ENCODE data around the gene FTSJ1.

FTSJ1 gene

DNA sequence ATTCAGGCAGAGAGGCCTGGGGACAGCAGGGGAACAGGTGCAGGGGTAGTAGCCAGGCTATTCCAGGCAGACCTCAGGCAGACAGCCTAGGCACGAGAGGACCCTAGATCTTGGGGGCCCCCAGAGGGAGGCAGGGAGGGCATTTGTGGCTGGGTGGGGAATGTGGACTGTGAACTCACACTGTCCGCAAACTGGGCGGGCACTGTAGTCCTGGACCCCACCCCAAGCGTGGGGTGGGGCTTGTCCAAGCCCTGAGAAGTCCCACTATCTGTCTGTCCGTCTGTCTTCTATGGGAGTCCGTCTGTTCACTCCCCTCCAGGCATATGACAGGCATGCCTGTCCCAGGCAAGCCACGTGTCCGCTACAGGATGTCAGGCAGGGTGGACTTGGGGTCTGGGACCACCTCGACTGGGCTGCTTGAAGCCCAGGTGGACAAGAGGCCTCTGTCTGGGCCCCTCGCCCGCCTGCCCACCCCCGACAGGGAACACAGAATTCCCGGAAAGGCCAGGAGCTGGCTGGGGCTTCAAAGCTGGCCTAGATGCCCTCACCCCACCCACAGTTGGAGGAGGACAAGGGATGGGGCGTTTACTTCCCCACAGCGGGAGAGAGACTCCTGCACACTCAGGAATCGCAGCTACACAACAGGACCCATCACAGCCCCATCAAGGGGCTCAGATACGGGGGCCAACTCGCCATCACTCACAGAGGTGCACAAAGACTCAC is 5.7 kb upstream of the FTSJ1 start, which contains the start of gene SLC38A5:
SLC38A5 (minus strand) TSS at position 151 of the 723 bp plus-strand sequence. CDS start 2,336 bp downstream, outside the sequence.
- DNase-seq (ENCODE audit: low read depth in 2 of 2): no peak

DNA sequence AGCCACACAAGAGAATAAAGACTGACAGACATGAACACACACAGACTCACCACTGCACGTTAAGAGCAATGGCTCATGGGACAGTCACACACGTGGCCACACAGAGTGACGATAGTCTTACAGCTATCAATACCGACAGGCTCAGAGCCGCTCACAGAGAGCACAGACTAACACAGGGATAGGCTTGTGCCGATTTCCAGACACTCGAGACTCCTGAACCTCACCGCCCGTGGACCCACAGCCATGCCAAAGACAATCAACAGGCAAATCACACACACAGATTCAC is 5.2 kb upstream of the FTSJ1 start:
- DNase-seq (ENCODE audit: low read depth in 2 of 2): no peak

DNA sequence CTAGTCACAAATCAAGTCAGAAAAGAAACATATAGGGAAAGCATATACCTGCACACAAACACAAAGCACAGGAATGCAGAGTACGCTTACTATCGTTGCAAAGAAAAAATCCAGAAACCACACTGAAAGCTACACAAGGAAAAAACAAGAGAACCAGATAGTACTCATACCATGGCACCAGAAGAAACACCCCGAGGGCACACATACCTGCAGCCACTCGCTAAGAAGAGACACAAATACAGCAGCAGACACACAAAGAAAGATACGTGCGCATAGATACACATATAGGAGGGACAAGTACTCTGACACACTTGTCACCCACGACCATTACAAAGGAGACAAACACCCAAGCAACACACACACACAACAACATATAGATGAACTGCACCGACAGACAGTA is 4.5 kb upstream of the FTSJ1 start:
- no peak for DNase-seq (ENCODE audit: low read depth in 2 of 2)

DNA sequence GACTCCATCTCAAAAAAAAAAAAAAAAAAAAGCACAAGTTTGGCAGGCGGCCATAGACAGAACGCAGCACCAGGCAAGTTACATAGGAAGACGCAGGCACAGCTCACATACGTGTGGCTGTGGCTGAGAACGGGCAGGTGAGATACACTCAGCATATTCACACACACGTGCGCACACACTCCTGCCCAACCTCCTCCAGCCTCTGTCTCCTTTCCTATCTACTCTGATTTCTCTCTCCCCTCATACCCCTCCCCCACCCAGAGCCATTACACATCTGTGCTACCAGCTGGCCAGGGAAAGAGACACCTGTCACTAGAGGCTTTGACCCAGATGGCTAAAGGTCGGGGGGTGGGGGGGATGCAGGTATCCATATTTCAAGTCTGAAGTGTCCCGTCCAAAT is 3.8 kb upstream of the FTSJ1 start:
- no peak for DNase-seq (ENCODE audit: low read depth in 2 of 2)

DNA sequence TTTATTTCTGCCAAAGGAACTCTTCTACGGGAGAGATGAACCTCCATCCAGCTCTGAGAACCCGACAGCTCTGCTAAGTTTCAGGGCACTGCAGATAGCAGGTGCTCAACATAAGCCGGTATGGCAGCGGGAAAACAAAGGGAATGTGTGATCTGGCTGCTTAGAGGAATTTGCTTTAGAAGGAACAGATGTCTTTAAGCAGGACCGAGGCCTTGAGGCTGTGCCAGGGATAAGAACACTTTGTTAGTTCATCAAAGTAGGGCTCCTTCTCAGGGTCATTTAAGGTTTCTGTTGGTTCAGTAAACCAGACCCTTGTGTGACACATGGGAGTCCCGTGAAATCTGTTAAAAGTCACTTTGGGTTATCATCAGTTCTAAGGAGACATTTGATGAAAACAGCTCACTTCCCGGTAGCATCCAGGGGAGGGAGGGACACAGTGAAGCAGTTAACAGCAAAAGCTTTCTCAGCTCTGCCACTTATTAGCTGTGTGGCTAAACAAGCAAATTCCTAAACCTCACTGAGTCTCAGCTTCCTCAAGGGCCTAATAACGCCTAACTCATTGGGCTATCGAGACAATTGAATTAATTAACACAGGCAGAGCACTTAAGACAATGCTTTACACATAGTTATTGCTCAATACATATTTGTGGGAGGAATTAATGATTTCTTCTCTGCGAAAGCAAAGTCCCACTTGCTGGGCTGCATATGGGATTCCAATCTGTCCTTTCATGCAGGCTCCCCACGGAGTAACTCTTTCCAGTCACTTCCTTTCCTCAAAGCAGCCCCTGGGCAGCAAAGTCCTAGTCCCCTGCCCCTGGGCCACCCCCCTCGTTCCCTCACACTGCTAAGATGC is 2.9 kb upstream of the FTSJ1 start:
- no peak for DNase-seq (ENCODE audit: low read depth in 2 of 2)

DNA sequence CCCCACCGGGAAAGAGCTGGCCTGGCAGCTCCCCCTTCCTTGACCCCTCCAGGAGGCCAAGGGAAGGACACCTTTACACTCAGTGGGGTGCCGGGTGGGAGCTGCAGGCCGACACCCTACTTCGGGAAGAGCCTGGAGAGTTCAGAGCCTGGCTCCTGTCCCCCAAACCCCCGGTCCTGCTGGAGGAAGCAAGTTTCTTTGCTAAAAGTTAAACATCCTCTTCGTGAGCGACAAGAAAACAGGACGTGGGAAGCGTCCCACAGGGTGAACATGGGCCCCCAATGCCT is 2.4 kb upstream of the FTSJ1 start:
- DNase-seq (ENCODE audit: low read depth in 2 of 2): no peak

DNA sequence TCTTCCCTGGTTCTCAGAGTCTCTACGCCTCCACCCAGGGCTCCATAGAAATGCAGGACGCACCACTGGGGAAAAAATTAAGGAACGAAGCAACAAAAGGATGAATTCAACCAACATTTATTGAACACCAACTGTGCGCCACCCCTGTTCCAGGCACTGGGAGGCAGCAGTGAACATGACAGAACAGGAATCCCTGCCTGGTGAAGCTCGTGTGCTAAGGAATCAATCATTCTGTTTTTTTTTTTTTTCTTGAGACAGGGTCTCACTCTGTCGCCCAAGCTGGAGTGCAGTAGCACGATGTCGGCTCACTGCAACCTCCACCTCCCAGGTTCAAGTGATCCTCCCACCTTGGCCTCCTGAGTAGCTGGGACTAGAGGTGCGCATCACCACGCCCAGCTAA is 1.9 kb upstream of the FTSJ1 start:
- DNase-seq (ENCODE audit: low read depth in 2 of 2): no peak

DNA sequence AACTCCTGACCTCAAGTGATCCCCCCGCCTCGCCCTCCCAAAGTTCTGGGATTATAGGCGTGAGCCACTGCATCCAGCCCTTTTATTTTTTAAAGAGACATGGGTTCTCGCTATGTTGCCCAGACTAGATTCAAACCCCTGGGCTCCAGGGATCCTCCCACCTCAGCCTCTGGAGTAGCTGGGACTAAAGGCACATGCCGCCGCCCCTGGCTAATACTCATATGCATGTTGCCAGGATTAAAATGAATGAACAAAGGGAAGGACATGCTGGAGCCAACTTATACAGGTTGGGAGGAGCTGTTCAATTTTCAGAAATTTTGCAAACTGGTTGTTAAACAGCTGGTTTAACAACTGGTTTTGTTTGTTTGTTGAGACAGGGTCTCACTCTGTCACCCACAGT is 1.4 kb upstream of the FTSJ1 start:
- DNase-seq (ENCODE audit: low read depth in 2 of 2): no peak

DNA sequence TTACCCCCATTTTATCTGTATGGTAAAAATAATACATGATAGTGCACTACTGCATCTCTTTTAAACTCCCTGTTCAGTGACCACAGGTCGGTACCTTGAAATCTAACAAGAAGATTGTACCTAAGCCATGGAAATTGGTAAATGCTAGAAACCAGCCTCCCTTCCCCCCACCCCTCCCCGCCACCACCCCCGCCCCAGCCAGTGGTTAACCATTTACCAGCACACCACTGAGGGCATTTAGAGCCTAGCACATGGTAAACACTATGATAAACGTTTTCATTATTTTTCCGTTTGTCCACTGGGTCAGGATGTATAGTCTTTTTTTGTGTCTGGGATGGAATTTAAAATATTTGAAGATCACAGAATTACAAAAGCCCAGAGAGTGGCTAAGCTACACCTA is 703 bp upstream of the FTSJ1 start:
- DNase-seq (ENCODE audit: low read depth in 2 of 2): no peak

DNA sequence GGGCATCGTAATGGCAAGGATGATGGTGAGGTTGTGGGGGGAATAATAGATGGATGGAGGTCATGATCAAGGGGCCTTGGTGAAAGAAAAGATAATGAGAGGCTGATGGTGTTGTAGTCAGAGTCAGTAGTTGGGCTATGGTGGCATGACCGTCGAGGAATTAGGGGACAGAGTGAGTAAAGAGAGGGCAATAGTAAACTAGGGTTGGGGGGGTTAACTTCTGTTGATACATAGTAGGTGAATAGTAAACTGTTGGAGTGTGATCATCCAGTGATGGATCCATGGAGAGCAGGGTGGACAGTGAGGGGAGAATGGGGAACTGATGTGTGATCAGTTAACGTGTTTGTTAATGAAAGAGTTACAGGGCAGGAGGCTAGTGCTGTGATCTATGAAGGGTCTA is 920 bp downstream of the FTSJ1 start:
- DNase-seq (ENCODE audit: low read depth in 2 of 2): no peak

DNA sequence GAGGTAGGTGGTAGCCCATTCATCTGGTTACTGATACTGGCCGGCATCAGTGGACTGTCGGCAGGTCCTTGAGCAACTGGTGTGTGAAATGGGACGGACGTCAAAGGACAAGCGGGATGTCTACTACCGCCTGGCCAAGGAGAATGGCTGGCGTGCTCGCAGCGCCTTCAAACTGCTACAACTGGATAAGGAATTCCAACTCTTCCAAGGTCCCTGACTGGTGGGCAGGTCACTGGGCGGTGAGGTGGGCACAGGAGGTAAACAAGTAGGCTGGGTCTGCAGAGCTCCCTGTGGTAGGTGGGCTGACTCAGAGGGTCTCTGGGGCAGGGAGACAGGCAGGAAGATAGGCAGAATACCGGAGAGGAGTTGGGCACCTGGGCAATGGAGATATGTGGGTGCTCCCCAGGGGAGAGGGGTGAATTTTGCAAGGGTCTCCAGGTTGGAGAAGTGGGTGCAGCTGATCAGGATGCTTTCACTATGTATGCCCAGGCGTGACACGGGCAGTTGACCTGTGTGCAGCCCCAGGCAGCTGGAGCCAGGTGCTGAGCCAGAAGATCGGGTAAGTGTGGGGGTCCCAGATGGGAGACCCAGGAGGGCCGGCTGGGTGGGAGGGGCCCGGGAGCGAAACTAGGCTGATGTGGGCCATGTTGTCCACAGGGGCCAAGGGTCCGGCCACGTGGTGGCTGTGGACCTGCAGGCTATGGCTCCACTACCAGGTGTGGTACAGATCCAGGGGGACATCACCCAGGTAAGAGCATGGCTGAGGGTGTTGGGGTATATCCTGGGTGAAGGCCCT is 2.2 kb downstream of the FTSJ1 start:
- no peak for DNase-seq (ENCODE audit: low read depth in 2 of 2)

DNA sequence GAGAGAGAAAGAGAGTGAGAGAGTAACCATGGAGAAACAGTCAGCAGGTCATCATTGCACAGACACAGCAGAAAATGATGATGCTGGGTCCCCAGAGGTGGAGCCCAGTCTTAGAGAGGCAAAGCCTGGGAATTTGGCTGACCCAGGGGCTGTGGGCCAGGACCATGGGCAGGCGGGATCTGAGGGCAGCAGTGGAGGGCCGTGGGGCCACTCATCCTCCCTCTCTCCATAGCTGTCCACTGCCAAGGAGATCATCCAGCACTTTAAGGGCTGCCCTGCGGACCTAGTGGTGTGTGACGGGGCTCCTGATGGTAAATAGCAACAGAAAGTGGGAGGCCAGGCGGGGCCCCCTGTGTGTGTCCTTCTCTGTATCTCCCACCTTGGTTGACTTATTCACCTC is 2.8 kb downstream of the FTSJ1 start:
- no peak for DNase-seq (ENCODE audit: low read depth in 2 of 2)

DNA sequence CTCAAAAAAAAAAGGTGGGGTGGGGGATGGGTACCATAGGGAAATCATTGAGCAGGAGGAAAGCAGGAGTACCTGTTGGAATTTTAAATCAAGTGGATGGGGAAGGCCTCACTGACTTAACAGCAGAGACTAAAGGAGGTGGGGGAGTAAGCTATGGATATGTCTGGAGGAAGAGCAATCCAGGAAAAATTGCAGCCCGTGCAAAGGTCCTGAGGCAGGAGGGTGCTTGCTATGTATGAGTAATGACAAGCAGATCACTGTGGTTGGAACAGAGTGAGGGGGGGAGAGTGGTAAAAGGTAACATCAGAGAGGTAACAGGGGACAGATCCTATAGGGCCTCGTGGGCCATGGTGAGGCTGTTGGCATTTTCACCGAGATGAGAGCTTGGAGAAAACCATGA is 4.1 kb downstream of the FTSJ1 start:
- no peak for DNase-seq (ENCODE audit: low read depth in 2 of 2)

DNA sequence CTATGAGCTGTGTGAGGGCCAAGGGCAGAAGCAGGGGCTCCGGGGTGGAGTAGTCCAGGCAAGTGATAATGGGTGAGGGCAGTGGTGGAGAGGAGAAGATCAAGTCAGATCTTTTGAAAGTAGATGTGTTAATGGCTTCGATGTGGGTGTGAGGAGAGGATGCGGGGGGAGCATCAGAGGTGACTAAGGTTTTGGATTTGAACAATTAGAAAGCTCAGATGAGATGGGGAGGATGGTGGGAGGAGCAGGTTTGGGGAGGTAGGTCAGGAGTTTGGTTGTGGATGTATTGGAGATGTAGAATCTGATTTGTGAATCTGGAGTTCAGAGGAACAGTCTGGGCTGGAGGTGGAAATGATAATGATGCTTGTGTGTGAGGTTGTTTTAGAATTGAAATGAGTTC is 4.6 kb downstream of the FTSJ1 start:
- DNase-seq (ENCODE audit: low read depth in 2 of 2): no peak

DNA sequence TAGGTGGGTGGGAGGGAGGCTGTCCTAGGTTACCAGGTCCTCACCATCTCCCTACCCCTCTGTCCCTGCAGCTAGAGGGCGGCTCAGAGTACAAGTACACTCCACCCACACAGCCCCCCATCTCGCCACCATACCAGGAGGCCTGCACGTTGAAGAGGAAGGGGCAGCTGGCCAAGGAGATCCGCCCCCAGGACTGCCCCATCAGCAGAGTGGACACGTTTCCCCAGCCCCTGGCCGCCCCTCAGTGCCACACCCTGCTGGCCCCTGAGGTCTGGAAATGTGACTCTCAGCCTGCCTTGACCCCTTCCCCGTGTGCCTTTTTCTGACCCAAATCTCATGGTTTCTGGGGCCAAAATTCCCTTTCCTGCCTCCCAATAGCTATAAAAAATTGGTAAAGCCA is 6.5 kb downstream of the FTSJ1 start:
- DNase-seq (ENCODE audit: low read depth in 2 of 2): no peak

DNA sequence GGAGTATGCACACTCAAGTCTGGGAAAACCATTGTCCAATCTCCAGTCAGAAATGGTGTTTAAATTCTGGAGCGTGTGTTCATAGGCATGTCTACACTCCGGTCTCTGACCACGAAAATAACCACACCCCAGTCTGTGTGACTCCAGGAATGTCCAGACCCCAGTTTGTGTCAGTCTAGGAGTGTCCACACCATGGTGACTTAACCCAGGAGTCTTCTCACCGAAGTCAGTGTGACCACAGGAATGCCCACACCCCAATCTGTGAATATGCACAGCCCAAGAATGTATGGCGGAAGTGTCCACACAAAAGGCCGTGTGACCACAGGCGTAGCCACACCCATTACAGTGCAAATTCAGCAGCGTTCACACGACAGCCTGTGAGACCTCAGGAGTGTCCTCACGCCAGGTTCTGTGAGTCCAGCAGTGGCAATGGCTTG is 11.4 kb downstream of the FTSJ1 start:
- DNase-seq (ENCODE audit: low read depth in 2 of 2): no peak

DNA sequence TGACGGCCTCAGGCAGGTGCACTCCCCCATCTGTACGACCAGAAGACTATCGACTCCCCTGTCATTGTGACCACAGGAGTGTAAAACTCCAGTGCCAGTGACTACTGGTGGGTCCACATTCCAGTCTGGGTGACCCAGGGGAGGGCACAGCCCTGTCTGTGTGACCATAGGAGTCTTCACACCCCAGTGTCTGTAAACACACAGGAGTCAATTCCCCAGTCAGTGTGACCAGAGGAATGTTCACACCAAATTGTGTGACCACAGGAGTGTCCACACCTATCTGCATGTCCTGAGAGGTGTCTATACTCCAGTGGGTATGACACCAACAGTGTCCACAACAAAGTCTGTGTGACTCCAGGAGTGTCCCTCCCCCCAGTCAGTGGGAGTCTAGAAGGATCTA is 12.0 kb downstream of the FTSJ1 start:
- no peak for DNase-seq (ENCODE audit: low read depth in 2 of 2)

DNA sequence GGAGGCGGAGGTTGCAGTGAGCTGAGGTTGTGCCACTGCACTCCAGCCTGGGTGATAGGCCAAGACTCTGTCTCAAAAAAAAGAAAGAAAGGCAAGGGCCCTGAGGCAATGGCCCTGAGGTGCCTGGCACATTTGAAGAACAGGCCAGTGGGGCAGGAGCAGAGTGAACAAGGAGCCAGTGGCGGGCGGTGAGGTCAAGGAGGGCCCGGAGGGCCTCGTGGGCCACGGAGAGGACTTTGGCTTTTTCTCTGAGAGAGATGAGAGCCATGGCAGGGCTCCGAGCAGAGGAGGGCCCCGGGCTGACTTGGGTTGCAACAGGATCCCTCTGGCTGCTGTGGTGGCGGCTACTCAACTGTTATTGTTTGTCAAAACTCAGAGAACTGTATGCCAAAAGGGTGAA is 13.3 kb downstream of the FTSJ1 start:
- DNase-seq (ENCODE audit: low read depth in 2 of 2): no peak

DNA sequence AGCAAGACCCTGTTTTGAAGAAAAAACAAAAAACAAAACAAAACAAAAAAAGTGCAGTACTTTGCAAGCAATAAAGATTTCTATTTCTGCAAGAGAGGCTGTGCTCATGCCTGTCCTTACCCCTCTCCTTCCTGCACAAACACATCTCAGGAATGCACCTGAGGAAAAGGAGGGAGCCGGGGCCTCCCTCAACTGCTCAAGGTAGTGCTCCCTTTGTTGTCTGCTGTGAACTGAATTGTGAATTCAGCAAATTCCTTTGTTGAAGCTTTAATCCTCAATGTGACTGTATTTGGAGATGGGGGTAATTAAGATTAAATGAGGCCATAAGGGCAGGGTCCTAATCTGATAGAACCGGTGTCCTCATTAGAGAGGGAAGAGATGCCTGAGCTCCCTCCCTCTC is 13.9 kb downstream of the FTSJ1 start:
- no peak for DNase-seq (ENCODE audit: low read depth in 2 of 2)

DNA sequence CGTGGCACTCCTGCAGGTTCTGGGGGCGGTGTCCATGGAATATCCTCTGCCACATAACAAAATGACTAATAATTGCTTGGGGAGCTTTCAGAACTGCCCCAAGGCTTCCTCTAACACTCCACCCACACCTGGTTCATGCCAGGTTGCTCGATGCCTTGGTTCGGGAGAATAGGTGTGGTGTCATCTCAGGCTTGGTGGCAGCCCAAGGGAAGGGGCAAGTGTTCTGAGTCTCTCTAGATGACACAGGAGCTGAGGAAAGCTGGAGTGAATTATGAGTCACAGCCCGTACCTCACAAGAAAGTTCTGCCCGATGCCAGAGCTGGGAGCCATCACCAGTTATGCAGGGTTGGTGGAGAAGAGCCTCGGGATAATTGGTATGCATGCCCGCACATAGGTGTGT is 14.7 kb downstream of the FTSJ1 start:
- no peak for DNase-seq (ENCODE audit: low read depth in 2 of 2)

DNA sequence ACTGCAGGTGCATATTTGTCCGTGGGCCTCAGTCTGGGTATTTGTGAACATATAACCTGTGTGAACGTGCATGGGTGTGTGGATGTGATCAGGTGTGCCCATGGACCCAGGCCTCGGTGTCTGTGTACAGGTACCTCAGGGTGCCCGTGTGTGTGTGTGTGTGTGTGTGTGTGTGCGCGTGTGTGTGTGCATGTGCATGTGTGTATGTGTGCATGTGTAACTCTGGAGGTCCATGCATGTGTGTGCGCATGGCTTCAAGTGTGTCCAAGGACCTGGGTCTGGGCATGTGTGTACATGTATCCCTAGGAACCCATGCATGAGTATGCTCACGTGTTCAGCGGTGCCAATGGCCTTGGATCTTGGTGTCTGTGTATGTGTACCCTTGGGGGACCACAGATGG is 15.8 kb downstream of the FTSJ1 start:
- DNase-seq (ENCODE audit: low read depth in 2 of 2): no peak

DNA sequence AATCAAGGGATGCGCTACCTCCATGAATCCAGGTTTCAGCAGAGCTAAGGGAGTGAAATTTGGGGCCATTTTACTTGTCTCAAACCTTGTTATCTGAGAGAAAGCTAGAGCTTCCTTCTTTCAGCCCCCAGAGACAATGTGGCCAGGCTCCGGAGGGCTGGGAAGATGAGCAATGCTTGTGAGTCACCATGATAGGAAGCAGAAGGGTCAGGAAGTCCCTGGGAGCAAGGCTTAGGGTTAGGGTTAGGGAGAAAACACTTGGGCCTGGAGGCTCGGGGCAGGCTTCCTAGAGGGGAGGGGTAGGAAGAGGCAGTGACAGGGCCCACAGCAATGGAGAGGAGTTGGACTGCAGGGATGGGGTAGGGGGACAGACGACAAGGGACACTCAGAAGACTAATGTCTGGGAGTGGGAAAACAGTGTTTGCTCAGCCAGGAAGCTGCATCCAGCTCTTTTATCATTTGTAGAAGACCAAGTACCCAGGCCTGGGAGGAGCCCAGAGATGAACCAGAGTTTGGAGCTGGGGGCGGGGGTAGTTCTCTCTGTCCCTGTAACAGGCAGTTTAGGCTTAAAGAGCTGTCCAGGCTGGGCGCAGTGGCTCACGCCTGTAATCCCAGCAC is 16.4 kb downstream of the FTSJ1 start:
- DNase-seq (ENCODE audit: low read depth in 2 of 2): no peak
